GM20000 (cell line): Measurements from ENCODE around the gene LRBA.

Experiments
- DNase-seq: peaks from one replicate; pipeline ENCODE4 v3.0.0; 2012; ENCODE audit warnings: low spot score
- TF ChIP-seq, protein P1 (sequence below): IDR thresholded peaks from 2 replicates; pipeline ENCODE4 v1.5.1; 2012; ENCODE audit warnings: mild to moderate bottlenecking, control low read depth; ENCODE audit errors: extremely low read depth, missing control alignments

Gene LRBA

DNA sequence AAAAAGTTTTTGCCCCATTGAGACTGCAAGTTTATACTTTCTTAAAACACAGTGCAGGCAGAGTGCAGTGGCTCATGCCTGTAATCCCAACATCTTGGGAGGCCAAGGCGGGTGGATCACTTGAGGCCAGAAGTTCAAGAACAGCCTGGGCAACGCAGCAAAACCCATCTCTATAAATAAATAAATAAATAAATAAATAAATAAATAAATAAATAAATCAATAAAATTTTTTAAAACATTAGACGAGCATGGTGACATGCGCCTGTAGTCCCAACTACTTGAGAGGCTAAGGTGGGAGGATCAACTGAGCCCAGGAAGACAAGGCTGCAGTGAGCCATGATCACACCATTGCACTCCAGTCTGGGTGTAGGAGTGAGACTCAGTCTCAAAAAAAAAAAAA lies 213.3 kb downstream of the LRBA start:
- no peak for DNase-seq

GRCh38 chr4:150799207-150799606 lies 215.9 kb downstream of the LRBA start:
- DNase-seq = no peak
- TF ChIP-seq, protein P1, sequence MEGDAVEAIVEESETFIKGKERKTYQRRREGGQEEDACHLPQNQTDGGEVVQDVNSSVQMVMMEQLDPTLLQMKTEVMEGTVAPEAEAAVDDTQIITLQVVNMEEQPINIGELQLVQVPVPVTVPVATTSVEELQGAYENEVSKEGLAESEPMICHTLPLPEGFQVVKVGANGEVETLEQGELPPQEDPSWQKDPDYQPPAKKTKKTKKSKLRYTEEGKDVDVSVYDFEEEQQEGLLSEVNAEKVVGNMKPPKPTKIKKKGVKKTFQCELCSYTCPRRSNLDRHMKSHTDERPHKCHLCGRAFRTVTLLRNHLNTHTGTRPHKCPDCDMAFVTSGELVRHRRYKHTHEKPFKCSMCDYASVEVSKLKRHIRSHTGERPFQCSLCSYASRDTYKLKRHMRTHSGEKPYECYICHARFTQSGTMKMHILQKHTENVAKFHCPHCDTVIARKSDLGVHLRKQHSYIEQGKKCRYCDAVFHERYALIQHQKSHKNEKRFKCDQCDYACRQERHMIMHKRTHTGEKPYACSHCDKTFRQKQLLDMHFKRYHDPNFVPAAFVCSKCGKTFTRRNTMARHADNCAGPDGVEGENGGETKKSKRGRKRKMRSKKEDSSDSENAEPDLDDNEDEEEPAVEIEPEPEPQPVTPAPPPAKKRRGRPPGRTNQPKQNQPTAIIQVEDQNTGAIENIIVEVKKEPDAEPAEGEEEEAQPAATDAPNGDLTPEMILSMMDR = no peak

More for the DNA sequence above, 213.3 kb downstream of the LRBA start:
- TF ChIP-seq, protein P1 = no peak

DNA sequence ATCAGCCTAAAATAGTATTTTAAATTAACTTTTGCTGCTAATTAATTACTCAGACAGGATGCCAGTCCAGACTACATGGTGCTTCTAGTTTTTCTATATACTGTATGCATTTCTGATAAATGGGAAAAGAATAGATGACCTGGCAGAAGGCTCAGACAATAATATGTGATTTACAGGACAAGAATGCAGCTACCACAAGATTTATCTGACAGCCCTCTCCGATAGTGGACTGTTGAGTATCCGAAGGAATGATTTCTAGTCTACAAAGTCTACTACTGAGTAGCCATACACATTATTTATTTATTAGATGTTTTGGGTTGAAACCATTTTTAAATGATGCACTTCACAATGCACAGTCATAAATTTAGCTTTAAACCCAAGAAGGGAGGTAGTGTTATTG lies 220.4 kb downstream of the LRBA start:
- no peak for DNase-seq

DNA sequence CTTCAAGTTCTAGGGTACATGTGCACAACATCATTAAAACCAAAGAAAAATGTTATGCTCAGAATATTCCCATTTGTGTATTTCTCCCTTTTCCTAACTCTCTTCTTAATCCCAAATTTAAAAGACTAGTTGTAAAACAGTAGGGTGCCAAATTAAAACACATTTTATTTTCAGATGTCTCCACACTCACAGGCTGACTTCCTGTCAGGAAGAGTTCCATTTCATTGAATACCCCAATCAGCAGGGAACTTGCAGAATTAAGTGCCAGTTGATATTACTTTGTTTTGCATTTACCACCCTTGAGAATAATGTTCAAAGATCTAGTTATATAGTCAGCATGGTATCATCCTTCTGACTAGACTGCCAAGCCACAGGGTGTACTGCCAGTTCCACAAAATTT lies 225.2 kb downstream of the LRBA start:
- TF ChIP-seq, protein P1 = no peak
- no peak for DNase-seq

More for the DNA sequence above, 220.4 kb downstream of the LRBA start:
- TF ChIP-seq, protein P1 = no peak

- TF ChIP-seq, protein P1 = no peak
- no peak for DNase-seq
Observed at GRCh38 chr4:150784939-150785338, 230.1 kb downstream of the LRBA start.

DNA sequence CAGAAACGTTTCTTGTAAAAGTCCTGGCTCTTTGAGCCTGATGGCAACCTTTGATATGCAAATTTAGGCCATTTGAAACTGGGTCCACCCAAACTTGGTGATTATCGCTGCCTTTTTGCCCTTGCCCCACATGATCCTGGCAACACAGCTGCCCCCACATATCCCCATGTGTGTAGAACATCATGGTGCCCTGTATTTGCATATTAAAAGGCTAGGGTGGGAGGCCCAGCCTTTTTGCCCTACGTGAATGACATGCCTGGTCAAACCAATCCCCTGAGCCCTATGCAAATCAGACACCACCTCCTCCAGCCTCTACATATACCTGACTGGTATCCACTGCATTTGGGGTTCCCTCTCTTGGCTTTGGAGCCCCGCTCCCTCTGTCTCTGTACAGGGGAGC lies 230.8 kb downstream of the LRBA start:
- TF ChIP-seq, protein P1 = no peak
- no peak for DNase-seq

DNA sequence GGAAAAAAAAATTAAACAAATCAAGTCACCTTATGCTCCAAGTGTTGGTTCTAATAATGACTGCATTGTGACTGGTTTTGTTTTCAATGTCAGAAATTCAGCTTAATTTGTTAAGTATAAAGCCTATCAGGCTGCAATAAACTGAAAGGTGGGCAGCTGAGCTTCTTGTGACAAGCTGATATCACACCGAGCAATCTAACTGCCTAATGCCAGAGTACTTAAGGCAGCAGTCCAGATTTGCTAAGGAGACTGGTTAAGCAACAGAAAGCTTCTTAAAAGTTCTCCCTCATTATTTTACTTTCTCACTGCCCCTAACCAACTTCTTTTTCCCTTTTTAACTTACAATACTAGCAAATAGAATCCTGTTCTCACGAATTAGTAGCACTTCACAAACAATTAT lies 232.2 kb downstream of the LRBA start:
- TF ChIP-seq, protein P1 = no peak
- DNase-seq = no peak
